Keratinocyte (primary cell): ENCODE measurements around the gene CBX2. TPM values are rescaled to one million over a fixed set of nuclear protein-coding genes. Genes with fewer than 3 reads are reported as not detected.

Experiments
- DNase-seq: peaks from one replicate; pipeline ENCODE4 v3.0.0-alpha.2; 2011; ENCODE audit warnings: low read depth, missing footprints, low spot score
- FAIRE-seq: peaks from 2 replicates; lab custom pipeline; 2011; peaks lifted over from hg19 to GRCh38; lab: Jason Lieb, UNC
- H2AFZ ChIP-seq: 2 replicates; pipeline ENCODE4 v1.6.0; 2012; ENCODE audit warnings: low read length, control low read depth, inconsistent platforms; ENCODE audit not compliant: control insufficient read depth
- H3K27ac ChIP-seq: 2 replicates; pipeline ENCODE4 v1.5.1; 2011; ENCODE audit warnings: low read length; ENCODE audit not compliant: control insufficient read depth, insufficient read depth
- H3K27me3 ChIP-seq: 3 replicates; pipeline ENCODE4 v1.6.0; 2011; ENCODE audit warnings: low read length; ENCODE audit not compliant: control insufficient read depth, insufficient read depth; ENCODE audit errors: extremely low read depth
- H3K36me3 ChIP-seq, 2 experiments: 2 replicates in 1 of 2; 3 replicates in 1 of 2; pipeline ENCODE4 v1.5.1; 2011; ENCODE audit warnings: low read length in 2 of 2, mild to moderate bottlenecking in 1 of 2; ENCODE audit not compliant: control insufficient read depth in 2 of 2, insufficient read depth in 2 of 2; ENCODE audit errors: extremely low read depth in 1 of 2
- H3K4me1 ChIP-seq: 3 replicates; pipeline ENCODE4 v1.5.1; 2011; ENCODE audit warnings: low read length; ENCODE audit not compliant: control insufficient read depth, insufficient read depth; ENCODE audit errors: extremely low read depth
- H3K4me2 ChIP-seq: 3 replicates; pipeline ENCODE4 v1.6.0; 2011; ENCODE audit warnings: low read depth, low read length; ENCODE audit not compliant: control insufficient read depth, insufficient read depth; ENCODE audit errors: extremely low read depth
- H3K4me3 ChIP-seq, 3 experiments: fragments of 200-600 bp in 1 of 3; sonication (generic) in 1 of 3; 2 replicates in 2 of 3; 3 replicates in 1 of 3; pipeline ENCODE4 v1.5.1; 2011 to 2016; ENCODE audit warnings: low read length in 3 of 3, mild to moderate bottlenecking in 3 of 3, control low read depth in 2 of 3, inconsistent platforms in 1 of 3, low read depth in 1 of 3, mixed read lengths in 1 of 3, mixed run types in 1 of 3, moderate library complexity in 1 of 3; ENCODE audit not compliant: control insufficient read depth in 2 of 3, insufficient read depth in 2 of 3; ENCODE audit errors: extremely low read depth in 1 of 3
- H3K79me2 ChIP-seq: 2 replicates; pipeline ENCODE4 v1.6.0; 2012; ENCODE audit warnings: low read length; ENCODE audit not compliant: control insufficient read depth, insufficient read depth
- H3K9ac ChIP-seq: 3 replicates; pipeline ENCODE4 v1.6.0; 2011; ENCODE audit warnings: low read length; ENCODE audit not compliant: control insufficient read depth, insufficient read depth; ENCODE audit errors: extremely low read depth
- H3K9me1 ChIP-seq: 3 replicates; pipeline ENCODE4 v1.6.0; 2011; ENCODE audit warnings: low read length; ENCODE audit not compliant: control insufficient read depth, insufficient read depth; ENCODE audit errors: extremely low read depth
- H3K9me3 ChIP-seq: 2 replicates; pipeline ENCODE4 v1.5.1; 2012; ENCODE audit warnings: low read depth, low read length; ENCODE audit not compliant: control insufficient read depth
- H4K20me1 ChIP-seq: 3 replicates; pipeline ENCODE4 v1.6.0; 2011; ENCODE audit warnings: low read length; ENCODE audit not compliant: control insufficient read depth, insufficient read depth; ENCODE audit errors: extremely low read depth
- CTCF ChIP-seq, 3 experiments: IDR thresholded peaks in 1 of 3; conservative IDR thresholded peaks in 1 of 3; optimal IDR thresholded peaks in 1 of 3; 2 replicates in 2 of 3; 3 replicates in 1 of 3; pipeline versions ENCODE3 to v1.5.1; 2011; ENCODE audit warnings: low read length in 3 of 3, mild to moderate bottlenecking in 3 of 3, moderate library complexity in 2 of 3, control low read depth in 1 of 3, inconsistent platforms in 1 of 3; ENCODE audit not compliant: insufficient read depth in 2 of 3; ENCODE audit errors: extremely low read depth in 1 of 3
- EZH2 ChIP-seq: IDR thresholded peaks from one replicate; pipeline ENCODE4 v1.6.1; 2012; ENCODE audit warnings: inconsistent platforms, mild to moderate bottlenecking, low read length, moderate library complexity
- dilution Hi-C: fragments of 300-500 bp; cut with MboI; formaldehyde crosslinking; loops from one replicate; pipeline ENCODE4 v1.7.0; 2020; ENCODE audit warnings: low sequenced_read_pairs; ENCODE audit not compliant: extremely low pct_ligation_motif_present
- polyA plus RNA-seq, 5 experiments: library from polyadenylated mRNA; depleted of rRNA in 3 of 5; stranded (reverse) in 3 of 5; stranded (forward) in 1 of 5; unstranded in 1 of 5; fragments of >200 nt; gene quantifications; 1 replicate in 1 of 5; 2 replicates in 3 of 5; 3 replicates in 1 of 5; pipeline versions ENCODE4 v1.2.1 to v1.2.3, GENCODE V29; 2011 to 2012; ENCODE audit warnings: missing spikeins in 2 of 5, low read depth in 1 of 5, low replicate concordance in 1 of 5

Gene CBX2
- polyA plus RNA-seq, 1 donor (not counting 4 experiments of a cell fraction or from before 2014, with no cell fraction given): 1.7 TPM

- H3K9me1 ChIP-seq: no peaks in the 10 kb centered on the region
- DNase-seq: no peak
- no peaks in the 10 kb centered on the region for H4K20me1 ChIP-seq
- H3K4me1 ChIP-seq: peaks cover 16% of the 10 kb centered on the region
- no peak overlapping the region for H3K4me2 ChIP-seq
- no peaks in the 10 kb centered on the region for H3K9me3 ChIP-seq
- no peak overlapping the region for H3K4me3 ChIP-seq
- peaks cover 6 to 8% of the 10 kb centered on the region in 2 experiments for H3K36me3 ChIP-seq
- H3K79me2 ChIP-seq: no peaks in the 10 kb centered on the region
- no peak overlapping the region for H3K9ac ChIP-seq
- dilution Hi-C loops: no loop called here
- TF ChIP-seq CTCF (optimal IDR thresholded peaks at IDR 0.05 in 1 of 3, IDR thresholded peaks at IDR 0.05 in 1 of 3, conservative IDR thresholded peaks at IDR 0.05 in 1 of 3; ENCODE audit: extremely low read depth in 1 of 3, insufficient read depth in 2 of 3, low read length in 3 of 3) (no peak), EZH2 (peak; percentile 92)
- H3K27ac ChIP-seq: no peak overlapping the region
- no peak overlapping the region for H2AFZ ChIP-seq
- peaks cover 64% of the 10 kb centered on the region for H3K27me3 ChIP-seq
- no peak for FAIRE-seq
Observed at GRCh38 chr17:79790805-79791734, 13.1 kb downstream of the CBX2 start.

- H4K20me1 ChIP-seq: no peaks in the 10 kb centered on the region
- no peak overlapping the region for H2AFZ ChIP-seq
- H3K9me3 ChIP-seq: no peaks in the 10 kb centered on the region
- FAIRE-seq: no peak
- H3K9me1 ChIP-seq: no peaks in the 10 kb centered on the region
- H3K4me1 ChIP-seq: peaks cover 20% of the 10 kb centered on the region
- DNase-seq: no peak
- no peak overlapping the region for H3K4me3 ChIP-seq
- no peak overlapping the region for H3K9ac ChIP-seq
- TF ChIP-seq EZH2 (peak; percentile 89), CTCF (optimal IDR thresholded peaks at IDR 0.05 in 1 of 3, IDR thresholded peaks at IDR 0.05 in 1 of 3, conservative IDR thresholded peaks at IDR 0.05 in 1 of 3; ENCODE audit: extremely low read depth in 1 of 3, insufficient read depth in 2 of 3, low read length in 3 of 3) (no peak)
- peak overlapping the region; percentile 37 for H3K4me2 ChIP-seq
- H3K79me2 ChIP-seq: no peaks in the 10 kb centered on the region
- dilution Hi-C loops: no loop called here
- H3K27me3 ChIP-seq: peaks cover 61% of the 10 kb centered on the region
- H3K36me3 ChIP-seq: peaks cover 6 to 8% of the 10 kb centered on the region in 2 experiments
- H3K27ac ChIP-seq: no peak overlapping the region
Observed at GRCh38 chr17:79791735-79792161, 13.8 kb downstream of the CBX2 start.
